GM19043 (cell line): ENCODE measurements around the gene FCN3.

Experiments
- ATAC-seq: cut with Tn5 transposase; IDR thresholded peaks from one replicate; pipeline ENCODE4 v1.9.1; 2021; ENCODE audit warnings: low read depth; ENCODE audit not compliant: unreplicated experiment

The FCN3 gene

DNA sequence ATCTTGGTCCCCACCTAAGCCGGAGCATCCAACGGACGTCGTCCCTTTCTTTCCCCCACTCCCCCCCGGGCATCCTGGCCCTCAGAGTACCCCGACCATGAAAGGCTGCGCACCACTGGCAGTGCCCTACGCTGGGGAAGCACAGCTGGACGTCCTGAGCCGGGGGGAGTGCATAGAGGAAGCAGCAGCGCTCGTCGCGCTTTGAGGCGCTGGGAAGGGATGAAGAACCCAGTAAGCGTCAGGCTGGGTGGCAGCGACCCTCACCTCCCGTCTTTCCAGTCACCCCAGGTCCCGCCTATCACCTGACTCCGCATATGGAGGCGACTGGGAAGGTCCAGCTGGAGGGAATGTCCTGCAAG lies 13.6 kb downstream of the FCN3 start:
- ATAC-seq = no peak

DNA sequence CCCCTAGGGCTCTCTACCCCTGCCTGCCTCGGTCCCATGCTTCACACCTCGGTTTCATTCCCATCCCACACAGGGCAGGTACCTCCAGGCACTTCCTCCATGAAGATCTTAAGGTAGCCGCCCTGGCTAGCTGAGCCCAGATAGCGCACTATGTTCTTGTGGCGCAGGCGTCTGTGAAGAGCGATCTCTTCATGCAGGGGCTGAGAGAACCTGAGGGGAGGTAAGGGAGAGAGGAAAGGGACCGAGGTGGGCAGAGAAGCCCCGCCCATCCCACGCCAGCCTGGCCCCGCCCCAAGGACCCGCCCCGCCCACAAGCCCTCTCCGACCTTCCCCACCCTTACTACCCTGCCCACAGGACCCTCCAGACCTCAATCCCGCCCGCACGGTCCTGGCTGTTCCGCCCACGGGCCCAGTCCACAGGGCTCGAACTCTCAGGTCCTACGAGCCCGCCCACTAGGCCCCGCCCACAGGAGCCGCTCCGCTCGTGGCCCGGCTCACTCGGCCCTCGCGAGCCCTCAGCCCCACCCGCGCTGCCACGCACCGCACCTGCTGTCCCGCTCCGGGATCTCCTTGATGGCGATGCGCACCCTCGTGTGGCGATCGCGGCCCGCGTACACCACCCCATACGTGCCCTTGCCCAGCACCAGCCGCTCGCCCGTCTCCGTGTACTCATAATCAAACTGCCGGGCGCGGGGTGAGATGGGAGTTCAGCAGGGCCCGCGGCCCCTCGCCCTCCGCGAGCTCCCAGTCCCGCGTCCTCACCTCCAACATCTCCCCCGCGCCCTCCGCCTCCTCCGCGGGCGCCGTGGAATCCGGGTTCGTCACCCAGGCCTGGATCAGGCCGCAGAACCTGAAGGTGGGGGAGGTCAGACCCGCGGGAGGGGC lies 14.2 kb downstream of the FCN3 start:
- ATAC-seq = no peak

DNA sequence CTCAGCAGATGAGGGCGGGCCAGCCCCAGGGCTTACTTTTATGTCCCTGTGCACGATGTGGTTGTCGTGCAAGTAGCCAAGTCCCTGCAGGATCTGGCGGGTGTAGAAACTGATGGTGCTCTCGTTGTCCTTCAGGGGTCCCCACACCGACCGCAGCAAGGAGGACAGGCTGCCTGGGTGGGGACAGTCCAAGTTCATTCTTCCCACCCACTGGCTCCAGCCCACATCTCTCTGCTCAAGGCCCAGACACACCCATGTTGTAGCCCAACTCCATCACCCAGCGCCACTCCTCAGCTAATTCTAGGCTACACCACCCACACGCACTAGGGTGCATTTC lies 14.8 kb downstream of the FCN3 start:
- no peak for ATAC-seq

- ATAC-seq = no peak
Observed at GRCh38 chr1:27358928-27359313, 15.7 kb downstream of the FCN3 start.

GRCh38 chr1:27358038-27358927 lies 16.3 kb downstream of the FCN3 start:
- no peak for ATAC-seq

DNA sequence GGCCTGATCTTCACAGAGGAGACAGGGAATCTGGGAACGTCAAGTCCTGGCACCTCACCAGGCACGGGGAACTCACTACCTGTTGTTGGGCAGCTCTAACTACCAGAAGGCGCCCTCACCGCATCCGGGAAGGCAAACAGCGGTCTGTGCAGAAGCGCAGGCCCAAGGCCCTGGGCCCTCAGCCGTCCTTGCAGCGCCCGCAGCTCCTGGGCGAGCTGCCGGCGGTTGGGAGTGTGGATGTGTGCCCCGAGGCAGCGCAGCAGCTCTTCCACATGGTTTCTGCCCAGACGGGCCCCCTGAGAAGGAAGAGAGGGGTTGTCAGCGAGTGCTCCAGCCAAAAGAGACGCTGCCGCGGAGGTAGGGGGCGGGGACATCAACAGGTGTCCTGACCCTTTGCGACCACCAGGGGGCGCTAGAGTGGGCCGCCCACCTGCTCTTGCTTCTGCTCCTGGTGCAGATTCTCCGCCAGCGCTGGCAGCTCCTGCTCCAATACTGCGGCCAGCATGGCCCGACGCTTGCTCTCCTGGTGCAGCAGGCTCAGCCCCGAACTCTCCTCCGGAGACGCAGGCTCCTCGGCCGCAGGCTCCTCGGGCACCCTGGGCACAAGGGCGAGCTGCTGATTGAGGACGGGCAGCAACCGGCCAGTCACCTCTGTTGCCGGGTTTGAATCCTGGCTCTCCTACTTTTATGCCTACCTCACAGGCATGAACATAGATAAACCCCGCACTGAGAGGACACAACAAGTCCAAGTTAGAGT lies 17.2 kb downstream of the FCN3 start:
- no peak for ATAC-seq

DNA sequence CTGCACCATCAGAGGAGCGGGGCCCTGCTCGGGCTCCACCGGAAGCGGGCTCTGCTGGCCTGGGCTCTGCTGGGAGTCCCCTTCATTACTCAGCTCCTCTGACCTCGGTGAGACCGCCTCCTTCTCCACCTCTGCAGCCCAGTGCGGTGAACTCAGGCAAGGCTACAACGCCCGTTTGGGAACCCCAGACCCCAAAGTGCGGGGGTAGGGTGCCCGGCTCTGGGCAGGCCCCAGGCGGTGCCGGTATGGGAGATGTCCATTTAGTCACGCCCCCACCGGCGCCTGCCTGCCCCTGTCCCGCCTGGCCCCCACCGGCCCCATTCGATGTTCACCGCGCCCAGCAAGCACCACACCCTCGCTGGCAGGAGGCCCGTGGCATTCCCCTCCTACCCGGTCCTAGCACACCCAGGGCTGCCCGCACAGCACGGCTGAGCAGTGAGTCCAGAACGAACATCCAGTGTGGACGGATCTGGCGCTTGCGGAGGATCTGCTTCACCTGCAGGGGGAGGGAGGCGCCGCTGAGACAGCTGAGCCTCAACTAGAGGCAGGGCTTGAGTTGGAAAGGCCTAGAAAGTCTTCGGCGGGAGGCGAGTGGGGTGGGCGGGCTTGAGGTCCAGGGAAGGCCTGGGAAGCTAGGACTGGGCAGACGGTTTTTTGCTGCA lies 17.9 kb downstream of the FCN3 start:
- no peak for ATAC-seq

- no peak for ATAC-seq
Observed at GRCh38 chr1:27356277-27356618, 18.4 kb downstream of the FCN3 start.

DNA sequence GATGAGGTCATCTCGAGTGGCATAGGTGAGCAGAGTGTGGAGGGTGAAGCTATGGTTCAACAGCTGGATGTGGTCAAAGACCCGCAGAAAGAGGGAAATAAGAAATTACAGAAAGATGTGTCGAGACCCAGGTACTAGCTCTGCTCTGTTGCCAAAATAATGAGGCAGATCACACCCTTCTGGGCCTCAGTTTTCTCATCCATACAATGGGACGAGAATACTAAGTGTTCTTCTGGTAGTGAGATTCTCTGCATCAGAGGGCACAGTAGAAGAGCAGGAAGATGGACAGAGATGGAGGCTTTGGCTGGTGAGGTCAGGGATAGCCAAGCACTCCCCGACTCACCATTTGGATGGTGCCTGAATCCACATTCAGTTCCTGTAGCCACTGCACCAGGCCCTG lies 18.9 kb downstream of the FCN3 start:
- ATAC-seq = no peak

- ATAC-seq = no peak
Observed at GRCh38 chr1:27353629-27354028, 21.0 kb downstream of the FCN3 start.

DNA sequence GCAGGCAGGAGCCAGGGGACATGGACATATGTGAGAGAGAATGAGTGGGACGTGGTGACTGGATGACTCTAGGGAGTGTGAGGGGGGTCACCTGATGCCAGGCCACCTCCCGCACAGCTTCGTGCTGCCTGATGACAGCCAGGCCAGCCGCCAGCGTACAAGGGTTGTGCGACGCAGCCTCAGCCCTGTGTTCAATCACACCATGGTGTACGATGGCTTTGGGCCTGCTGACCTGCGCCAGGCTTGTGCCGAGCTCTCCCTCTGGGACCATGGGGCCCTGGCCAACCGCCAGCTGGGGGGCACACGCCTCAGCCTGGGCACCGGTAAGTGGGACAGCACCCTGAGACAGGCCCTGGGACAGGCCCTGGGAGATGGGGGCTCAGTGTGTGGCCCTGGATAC lies 21.5 kb downstream of the FCN3 start:
- ATAC-seq = no peak

DNA sequence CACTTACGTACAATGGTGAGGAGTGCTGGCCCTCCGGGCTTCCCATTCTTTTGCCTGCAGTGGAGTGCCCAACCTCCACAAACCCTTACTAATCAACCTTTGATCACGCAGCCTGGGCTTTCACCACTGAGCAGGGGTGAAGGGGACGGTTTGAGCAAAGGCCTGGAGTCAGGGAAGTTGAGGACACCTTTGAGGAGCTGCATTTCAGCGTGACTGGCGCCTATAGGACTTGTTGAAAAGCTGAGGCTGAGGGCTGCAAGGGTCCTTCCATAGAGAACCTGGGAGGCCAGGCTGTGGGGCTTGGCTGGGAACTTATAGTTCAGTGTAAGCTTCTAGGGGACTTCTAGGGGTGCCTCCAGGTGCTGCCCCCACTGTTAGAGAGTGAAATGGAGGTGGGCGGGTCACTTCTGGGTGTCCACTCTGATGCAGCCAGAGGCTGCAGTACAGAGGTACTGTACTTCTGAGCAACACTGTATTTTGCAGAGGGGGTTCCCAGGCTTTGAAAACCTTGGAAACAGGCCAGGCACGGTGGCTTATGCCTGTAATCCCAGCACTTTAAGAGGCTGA lies 23.0 kb downstream of the FCN3 start:
- no peak for ATAC-seq

- no peak for ATAC-seq
Observed at GRCh38 chr1:27350663-27351540, 23.7 kb downstream of the FCN3 start.

- ATAC-seq = no peak
Observed at GRCh38 chr1:27349784-27350662, 24.6 kb downstream of the FCN3 start.

- ATAC-seq = no peak
Observed at GRCh38 chr1:27348861-27349783, 25.5 kb downstream of the FCN3 start.

GRCh38 chr1:27346991-27347624 lies 27.5 kb downstream of the FCN3 start:
- ATAC-seq = no peak

DNA sequence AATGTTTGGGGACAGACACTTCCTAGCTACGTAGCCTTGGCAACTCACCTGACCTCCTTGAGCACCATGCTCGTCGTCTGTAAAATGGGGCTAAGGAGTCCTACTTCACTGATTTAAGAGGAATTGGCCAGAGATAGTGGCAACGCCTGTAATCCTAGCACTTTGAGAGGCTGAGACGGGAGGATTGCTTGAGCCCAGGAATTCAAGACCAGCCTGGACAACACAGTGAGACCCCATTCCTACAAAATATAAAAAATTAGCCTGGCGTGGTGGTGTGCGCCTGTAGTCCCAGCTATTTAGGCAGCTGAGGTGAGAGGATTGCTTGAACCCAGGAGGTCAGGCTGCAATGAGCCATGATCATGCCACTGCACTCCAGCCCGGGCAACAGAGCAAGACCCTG lies 28.3 kb downstream of the FCN3 start:
- no peak for ATAC-seq
